HG03097 (cell line): Measurements from ENCODE around the gene LAMB3.

Experiments used
- ATAC-seq: cut with Tn5 transposase; IDR thresholded peaks from one replicate; pipeline ENCODE4 v1.9.1; 2021; ENCODE audit not compliant: unreplicated experiment, low FRiP score

Gene LAMB3

DNA sequence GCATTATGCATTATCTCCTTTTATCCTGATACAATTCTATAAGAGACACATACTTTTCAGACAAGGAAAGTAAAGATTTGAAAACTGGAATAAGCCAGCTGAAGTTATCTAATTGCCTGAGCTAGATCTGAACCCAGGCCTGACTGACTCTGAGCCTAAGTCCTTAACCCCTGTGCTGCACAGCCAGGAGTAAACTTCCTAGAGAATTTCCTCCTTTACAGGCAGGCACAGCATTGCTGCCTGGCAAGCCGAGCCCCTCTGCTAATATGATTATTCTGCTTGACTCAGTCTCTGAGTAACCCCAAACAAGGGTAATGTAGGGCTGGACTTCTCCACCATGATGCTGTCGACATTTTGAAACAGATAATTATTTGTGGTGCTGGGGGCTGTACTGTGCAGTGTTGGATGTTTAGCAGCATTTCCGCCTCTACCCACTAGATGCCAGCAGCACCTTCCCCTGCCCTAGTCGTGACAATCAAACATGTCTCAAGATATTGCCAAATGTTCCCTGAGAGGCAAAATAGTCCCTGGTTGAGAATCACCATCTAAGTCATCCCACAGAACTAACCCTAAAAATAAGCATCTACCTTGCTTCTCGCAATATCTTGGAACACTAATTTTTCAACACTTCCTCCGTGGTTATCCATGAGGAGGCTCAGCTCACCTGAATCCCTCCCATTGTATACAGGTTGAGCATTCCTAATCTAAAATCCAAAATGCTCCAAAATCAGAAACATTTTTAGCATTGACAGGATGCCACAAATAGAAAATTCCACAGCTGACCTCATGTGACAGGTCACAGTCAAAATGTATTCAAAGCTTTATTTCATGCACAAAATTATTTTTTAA is 50.2 kb downstream of the LAMB3 start:
- no peak for ATAC-seq

DNA sequence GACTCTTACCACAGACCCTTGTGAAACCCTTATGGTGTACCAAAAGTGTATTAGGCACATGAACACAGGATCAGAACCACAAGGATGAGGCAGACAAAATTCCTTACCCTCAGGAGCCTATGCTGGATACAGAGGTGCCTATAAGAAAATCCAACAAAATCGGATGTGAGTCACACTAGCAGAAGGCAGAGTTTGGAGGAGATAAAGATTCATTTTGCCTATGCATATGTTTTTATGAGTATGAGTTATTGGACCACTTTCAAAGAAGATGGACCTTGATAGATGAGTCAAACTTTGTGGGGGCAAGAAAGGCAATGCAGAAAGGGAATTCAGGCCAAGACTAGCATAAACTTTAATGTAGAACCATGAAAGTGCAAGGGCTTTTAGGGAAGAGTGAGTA is 51.7 kb downstream of the LAMB3 start:
- ATAC-seq: no peak

DNA sequence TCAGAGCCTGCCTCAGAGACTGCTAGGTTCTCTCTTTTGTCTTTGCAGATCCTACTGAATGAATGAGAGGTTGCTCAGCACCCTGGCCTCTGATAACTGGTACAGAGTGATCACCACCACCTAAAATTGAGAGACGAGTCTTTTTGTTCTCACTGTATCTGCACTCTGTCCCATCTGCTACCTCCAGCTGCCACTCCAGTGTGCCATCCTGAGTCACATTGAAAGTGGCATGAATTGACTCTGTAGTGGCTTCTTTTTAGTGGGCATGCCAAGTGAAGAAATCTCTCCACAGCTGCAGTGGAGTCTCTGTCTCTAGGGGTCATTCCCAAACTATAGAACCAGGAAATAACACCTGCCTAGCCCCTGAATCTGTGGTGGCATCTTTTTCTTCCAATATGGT is 54.0 kb downstream of the LAMB3 start:
- ATAC-seq: no peak

DNA sequence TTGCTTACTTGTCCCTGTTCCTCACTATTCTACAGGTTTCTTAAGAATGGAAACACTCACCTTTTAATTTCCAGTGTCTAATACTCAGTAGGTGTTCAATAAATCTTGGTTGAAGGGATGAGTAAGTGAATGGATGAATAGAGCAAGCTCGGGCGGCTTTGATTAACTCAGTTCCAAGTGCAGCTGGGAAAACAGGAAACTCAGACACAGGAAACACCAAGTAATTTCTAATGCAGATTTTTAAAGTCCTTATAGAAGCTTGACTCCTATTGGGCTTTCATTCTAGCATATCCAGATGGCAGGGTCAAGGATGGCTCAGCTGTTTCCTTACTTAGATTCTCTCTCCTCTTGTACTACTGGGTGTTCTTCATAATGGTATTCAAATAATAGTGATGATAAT is 54.7 kb downstream of the LAMB3 start:
- no peak for ATAC-seq

DNA sequence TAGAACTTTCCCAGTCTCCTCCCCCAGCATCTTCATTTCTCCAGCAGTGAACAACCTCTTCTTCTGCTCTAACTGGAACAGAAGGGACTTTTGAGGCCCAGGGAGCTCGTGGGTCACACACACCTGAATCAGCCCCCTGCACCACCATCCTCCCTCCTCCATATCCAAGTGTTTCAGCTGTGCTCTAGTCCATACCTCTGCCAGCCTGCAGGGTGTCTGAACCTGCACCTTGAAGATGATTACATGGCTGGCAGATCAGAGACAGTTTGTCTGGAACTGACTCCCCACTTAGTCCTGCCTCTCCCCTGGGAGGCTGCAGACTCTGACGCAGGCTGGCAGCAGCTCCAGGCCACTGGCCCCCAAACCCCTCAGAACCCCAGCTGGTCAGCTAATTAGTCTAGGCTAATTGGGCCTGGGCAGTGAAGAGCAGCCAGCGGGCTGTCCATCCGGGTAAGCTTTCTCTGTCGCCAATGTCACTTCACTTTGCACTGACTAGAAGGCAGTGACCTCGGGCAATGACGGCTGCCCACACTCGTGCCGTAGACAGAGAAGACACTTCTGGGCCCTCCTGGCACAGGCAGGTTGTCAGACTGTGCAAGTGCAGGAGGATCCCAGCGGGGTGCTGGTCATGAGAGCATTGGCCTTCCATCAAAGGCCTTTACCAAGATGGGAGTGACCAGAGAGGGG is 56.5 kb downstream of the LAMB3 start:
- no peak for ATAC-seq

DNA sequence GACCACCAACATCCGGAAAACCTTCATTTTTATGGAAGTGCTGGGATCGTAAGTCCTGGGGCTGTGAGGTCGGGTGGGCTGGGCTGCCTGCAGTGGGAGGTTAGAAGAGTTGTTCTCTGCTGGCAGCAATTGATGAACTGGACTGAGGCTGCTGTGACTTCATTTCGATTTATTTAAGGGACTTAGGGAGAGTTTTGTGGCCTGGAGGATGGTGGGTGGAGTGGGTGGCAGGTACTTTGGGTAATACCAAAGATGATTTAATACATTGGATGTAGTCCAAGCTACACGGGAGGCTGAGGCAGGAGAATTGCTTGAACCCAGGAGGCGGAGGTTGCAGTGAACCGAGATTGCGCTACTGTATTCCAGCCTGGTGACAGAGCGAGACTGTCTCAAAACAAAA is 57.2 kb downstream of the LAMB3 start:
- no peak for ATAC-seq

DNA sequence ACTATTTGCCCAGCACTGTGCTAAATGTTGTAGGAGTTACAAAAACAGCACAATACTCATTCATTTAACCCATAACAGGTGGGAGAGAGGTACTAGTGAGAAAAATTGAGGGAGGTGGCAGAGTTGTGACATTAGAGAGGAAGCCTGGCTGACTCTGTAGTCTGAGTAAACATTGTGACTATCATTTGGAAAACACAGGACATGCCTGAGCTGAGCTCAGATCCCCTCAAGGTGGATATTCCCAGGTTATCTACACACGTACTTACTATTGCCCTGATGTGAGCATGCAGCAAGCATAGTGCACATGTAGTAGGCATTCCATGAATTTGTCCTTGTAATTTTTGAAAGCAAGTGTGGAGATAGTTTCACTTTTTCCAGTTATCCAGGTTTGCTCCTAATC is 57.8 kb downstream of the LAMB3 start:
- no peak for ATAC-seq

DNA sequence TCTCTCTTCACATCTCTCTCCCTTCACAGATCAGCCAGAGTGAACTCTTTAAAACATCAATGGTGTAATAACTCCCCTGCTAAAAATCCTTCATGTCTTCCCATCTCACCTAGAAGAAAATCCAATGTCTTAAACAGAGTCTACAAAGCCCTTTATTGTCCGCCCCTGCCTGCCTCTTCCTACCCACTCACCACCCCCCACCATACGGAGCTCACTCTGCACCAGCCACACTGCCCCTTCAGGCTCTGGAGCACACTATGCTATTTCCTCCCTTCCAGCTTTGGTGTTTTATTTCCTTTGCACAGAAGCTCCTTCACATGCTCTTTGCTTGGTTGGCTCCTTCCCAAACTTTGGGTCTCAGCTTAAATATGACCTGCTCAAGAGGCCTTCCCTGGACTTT is 58.5 kb downstream of the LAMB3 start:
- ATAC-seq: no peak

DNA sequence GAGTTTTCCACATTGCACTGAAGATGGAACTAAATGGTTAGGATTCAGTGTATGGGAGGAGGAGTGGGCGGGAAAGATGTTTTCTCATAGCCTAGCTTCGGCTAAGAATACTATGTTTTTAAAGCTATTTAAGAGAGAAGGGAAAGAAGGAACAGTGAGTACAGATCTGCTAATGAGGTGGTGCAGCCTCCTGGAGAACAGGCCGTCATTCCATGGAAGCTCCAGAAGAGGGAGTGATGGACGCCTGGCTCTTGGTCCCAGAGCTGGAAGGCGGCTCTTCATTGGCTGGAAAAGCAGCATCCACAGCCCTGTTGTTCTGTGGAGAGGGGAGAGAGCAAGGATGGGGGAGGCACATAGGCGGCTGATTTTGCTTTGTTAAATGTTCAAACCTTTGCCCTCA is 61.8 kb downstream of the LAMB3 start:
- no peak for ATAC-seq

DNA sequence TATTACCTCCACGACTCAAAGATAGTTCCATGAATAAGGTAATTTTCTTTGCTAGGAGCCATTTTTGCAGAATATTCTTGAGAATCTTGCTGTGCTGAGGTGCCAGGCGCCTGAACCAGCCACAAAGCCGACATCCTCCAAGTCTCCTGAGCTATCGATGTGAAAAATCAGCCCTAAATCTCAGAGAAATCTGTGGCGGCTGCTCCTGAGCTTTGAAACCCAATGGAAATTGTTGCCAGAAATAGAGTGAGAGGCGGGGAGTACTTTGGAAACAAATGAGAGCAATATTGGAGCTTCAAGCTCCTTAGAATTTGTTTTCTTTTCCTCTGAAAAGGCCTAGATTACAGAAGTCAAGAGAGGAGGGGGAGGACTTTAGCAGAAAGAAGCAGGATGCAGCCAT is 62.4 kb downstream of the LAMB3 start:
- ATAC-seq: no peak

DNA sequence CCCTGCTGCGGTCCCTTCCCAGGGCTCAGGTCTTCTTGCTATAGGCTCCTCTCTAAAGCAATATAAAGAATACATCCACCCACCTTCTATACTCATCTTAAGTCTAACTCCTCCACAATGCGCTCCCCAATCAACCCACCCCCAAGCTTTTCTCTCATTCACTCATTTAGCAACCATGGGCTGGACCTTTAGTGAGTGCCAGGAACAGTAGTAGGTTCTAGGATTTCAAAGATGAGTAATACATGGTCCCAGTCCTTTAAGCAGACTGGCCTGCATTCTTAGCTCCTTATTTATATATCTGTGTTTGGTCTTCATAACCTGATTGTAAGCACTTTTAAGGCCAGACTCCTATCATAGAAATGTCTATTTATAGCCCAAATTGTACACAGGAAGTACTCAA is 62.8 kb downstream of the LAMB3 start:
- ATAC-seq: no peak

DNA sequence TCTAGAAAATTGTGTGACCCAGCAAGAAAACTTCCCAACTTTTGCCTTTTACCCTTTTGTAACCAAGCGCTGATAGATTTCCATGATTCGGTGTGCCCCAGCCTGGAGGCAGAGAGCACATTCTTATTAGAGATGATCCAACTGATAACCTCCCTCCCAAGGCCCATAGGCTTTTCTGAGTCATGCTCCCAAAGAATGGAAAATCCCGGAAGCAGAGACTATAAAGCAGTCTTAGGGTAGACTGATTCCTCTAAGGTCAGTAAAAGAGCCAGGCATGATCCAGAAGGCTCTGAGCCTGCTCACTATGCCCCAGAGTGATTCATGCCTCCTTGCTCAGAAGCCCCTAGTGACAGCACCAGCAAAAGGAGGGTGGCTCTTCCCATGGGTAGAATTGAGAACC is 64.4 kb downstream of the LAMB3 start:
- ATAC-seq: no peak

DNA sequence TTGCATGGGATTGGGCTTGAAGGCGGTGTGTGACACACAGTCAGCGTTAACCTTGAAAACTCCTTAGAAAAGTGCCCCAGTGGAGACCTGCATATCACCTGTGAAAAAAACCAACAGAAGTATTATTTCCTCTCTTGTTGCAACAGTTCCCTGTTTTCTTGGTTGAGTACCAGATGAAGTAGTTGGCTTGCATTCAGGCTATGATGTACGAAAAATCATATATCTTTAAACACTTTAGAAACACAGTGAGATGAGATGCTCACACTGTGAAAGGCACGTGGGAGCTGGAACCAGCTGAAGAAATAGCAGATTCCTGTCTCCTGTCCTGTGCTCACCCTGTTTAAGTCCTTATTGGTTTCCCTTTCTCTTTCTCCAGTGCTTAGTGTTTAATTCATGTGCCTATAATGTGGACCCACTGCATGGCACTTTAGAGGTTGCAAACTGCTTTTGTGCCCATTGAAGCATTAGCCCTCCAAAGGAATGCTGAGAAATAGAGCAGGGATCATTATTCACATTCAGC is 65.9 kb downstream of the LAMB3 start:
- no peak for ATAC-seq

DNA sequence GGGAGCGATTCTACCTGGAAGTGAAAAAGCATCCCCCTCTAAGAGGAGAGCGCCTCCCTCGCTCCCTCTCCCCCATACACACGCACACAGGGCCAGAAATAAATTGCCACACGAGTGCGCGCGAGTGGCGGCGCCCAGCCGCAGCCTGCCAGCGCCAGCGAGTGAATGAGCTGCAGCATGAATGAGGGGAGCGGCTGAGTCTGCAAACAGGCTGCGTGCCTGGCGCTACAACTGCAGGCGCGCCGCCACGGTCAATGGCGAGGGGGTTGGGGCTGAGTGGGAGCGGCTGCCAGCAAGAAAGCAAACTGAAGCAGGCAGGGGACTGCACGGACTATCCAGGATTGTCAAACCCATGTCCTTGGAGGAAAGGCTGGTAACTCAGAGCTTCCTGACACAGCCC is 66.6 kb downstream of the LAMB3 start:
- ATAC-seq: no peak

DNA sequence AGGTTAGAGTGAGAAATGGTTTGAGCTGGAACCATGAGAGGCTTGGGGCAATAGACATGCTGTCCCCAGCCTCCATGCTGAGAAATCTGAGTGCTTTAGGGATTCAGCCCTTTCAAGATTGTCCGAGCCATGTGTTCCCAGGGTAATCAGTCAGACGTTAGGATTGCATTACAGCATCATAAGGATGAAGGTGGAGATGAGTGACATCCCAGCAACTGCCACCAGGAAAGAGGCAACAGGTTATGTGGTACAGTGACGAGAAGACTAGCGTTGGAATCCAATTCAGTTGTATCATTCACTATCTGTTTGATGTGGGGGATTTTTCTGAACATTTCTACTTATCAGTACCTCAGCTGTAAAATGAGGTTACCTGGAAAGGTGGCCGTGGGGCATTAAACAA is 67.0 kb downstream of the LAMB3 start:
- ATAC-seq: no peak

DNA sequence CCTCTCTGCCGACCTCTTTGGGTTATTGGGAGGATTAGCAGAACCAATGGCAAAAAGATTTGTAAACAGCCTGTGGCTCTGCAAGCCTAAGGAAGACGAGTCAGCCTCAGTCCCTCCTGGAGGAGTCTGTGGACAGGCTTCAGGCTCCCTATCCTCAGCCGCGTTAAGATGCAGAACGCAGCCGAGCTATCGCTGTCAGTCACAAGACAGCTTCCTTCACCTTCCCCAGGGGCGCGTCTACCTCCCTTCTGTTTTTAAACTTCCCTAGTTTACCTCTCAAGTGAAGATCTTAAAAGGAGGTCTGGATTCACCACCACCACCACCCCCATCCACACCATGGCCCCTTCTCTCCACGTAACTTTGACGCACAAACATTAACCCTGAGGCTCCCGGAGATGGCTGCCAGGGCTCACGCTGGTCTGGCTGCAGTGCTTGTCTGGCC is 68.0 kb downstream of the LAMB3 start:
- no peak for ATAC-seq

DNA sequence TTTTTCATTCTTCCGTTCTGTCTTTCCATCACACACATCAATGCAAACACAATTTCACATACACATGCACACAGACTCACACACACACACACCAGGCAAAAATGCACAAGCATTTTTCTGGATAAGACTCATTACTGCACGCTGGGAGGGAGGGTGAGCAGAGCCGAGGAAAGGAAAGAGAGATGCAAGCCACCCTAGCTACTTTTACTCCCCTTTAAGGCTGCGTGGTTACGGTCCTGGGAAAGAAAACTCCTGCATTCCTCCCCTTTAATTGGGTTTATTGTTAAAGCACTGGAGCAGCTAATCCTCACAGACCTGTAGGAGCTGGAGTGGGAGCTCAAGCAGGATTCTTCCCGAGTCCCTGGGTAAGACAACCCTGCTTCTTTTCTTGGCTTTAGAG is 68.8 kb downstream of the LAMB3 start, which contains the start of gene CAMK1G:
CAMK1G (plus strand) TSS at position 307 of the 400 bp plus-strand sequence. CDS start 11,270 bp downstream, outside the sequence.
- no peak for ATAC-seq

DNA sequence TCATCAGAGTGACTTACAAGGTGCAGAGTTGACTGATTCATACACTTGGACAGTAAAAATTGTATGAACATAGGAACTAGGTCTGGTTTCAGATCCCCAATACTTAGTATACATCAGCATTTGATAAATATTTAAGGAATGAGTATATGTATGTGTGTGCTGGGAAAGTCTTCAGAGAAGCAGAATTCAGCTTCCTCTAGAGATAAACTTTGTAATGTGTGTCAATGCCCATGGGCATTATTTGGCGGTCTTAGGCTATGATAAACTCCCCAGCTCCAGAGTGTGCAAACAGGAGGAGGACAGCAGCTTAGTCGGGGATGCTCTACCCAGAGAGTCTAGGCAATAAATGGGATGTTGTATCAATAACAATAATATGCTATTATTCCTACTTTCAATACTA is 71.6 kb downstream of the LAMB3 start:
- ATAC-seq: no peak

DNA sequence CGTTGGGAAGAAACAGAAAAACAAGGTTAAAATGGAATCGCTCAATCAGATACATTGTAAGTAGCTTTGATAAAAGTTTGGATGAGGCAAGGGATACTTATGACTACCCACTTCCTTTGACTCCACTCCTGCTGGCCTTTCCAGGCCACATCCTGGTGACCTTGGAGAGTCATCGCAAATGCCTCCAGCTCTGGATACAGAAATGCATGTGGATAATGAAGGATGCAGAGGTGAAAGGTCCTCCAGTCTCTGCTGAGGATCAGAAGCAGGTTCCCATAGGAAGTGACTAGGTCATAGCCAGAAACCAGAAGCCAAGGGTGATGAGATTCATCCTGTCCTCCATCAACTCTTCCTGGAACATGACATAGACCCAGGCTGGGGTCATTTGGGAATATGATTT is 74.9 kb downstream of the LAMB3 start:
- ATAC-seq: no peak

DNA sequence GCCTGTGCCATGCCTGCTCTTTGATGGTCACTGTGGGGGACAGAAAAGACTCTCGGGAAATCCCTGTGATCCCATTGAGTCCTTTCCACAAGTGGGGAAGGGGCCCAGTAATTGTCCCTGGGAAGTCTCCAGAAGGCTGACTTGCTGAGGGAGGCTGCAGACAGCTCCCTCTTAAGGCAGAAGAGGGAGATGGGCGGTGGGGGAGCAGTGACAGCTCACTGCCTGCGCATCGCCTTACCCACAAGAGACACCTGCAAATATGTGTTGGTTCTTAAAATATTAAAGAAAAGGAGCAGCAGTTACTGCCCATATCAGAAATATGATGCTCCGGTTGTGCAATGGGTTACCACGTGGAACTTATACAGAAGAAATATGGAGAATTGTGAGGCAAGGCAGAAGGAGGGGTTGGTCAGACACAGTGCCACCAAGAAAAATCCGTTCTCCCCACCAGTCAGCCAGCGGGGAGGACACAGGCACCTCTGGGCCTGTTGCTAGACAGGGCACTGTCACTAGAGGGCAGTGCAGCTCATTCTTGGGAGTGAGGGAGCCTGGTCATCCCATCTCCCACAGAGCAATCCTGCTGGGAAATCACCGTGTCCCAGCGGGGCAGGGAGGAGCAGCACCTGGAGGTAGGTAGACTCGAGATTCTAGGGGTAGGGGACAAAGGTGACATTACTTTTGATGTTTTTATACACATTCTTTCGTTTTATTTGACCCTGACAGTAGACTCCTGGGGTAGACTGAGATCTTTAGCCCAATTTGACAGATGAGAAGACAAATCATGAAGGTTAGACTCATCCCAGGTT is 75.6 kb downstream of the LAMB3 start:
- ATAC-seq: no peak

DNA sequence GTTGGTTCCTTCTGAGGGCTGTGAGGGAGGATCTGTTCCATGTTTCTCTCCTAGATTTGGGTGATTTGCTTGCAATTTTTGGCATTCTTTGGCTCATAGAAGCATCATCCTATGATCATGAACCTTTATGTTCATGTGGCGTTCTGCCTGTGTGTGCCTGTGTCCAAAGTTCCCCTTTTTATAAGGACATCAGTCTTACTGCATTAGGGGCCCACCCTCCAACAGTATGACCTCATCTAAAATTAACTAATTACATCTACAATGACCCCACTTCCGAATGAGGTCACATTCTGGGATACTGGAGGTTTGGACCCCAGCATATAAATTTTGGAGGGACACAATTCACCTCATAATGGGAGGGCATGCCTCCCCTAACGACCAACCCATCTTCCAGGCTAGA is 81.5 kb downstream of the LAMB3 start:
- no peak for ATAC-seq
